Large intestine (tissue), 3 donors: ENCODE measurements around the gene AEN. TPM values are rescaled to one million over a fixed set of nuclear protein-coding genes. Genes with fewer than 3 reads are reported as not detected.

Experiments
- DNase-seq, 2 donors: peaks; one replicate each; pipeline versions ENCODE4 v3.0.0 to v3.0.0-alpha.2; 2013
- H3K27ac ChIP-seq: one replicate; pipeline ENCODE4 v1.5.1; 2013; ENCODE audit warnings: low read length
- H3K27me3 ChIP-seq: 2 replicates; pipeline ENCODE4 v1.6.1; 2013; ENCODE audit warnings: low read length; ENCODE audit not compliant: control insufficient read depth, insufficient read depth
- H3K36me3 ChIP-seq: 2 replicates; pipeline ENCODE4 v1.6.1; 2013; ENCODE audit warnings: low read length; ENCODE audit not compliant: control insufficient read depth, insufficient read depth
- H3K4me1 ChIP-seq: one replicate; pipeline ENCODE4 v1.6.1; 2013; ENCODE audit warnings: low read length; ENCODE audit not compliant: control insufficient read depth, insufficient read depth
- H3K4me3 ChIP-seq: one replicate; pipeline ENCODE4 v1.5.1; 2013; ENCODE audit warnings: low read length
- H3K9me3 ChIP-seq: one replicate; pipeline ENCODE4 v1.6.1; 2013; ENCODE audit warnings: mild to moderate bottlenecking, low read depth, low read length, moderate library complexity; ENCODE audit not compliant: control insufficient read depth
- WGBS: methylation state at CpG from one replicate; pipeline ENCODE4 v1.1.5; 2013; ENCODE audit warnings: low lambda C conversion rate; ENCODE audit not compliant: insufficient coverage; 5-methylcytosine and 5-hydroxymethylcytosine counted together
- polyA plus RNA-seq: library from polyadenylated mRNA; unstranded; fragments of 120-200 nt; gene quantifications from one replicate; pipeline ENCODE4 v1.2.1, GENCODE V29; 2013

The AEN gene
- polyA plus RNA-seq, 1 donor = 8.2 TPM

DNA sequence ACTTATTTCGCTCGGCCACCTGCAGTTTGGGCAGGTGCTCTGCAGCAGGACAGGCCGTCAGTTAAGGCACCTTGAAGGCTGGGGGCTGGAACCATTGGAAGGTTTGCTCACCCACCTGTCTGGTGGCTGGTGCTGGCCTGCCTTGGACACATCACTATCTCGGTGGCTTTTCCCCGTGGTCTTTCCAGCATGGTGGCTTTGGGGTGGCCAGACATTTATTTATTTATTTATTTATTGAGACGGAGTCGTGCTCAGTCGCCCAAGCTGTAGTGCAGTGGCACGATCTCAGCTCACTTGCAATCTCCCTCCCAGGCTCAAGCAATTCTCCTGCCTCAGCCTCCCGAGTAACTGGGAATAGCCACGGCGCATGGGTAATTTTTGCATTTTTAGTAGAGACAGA is 29.4 kb downstream of the AEN start:
- DNase-seq = no peak
- no peak overlapping the region for H3K4me3 ChIP-seq
- H3K4me1 ChIP-seq = peaks cover 14% of the 10 kb centered on the region
- H3K36me3 ChIP-seq = no peaks in the 10 kb centered on the region
- no CpG with 5 or more reads among the region's 12 CpGs for WGBS
- H3K27me3 ChIP-seq = no peaks in the 10 kb centered on the region
- no peak overlapping the region for H3K27ac ChIP-seq
- no peaks in the 10 kb centered on the region for H3K9me3 ChIP-seq

DNA sequence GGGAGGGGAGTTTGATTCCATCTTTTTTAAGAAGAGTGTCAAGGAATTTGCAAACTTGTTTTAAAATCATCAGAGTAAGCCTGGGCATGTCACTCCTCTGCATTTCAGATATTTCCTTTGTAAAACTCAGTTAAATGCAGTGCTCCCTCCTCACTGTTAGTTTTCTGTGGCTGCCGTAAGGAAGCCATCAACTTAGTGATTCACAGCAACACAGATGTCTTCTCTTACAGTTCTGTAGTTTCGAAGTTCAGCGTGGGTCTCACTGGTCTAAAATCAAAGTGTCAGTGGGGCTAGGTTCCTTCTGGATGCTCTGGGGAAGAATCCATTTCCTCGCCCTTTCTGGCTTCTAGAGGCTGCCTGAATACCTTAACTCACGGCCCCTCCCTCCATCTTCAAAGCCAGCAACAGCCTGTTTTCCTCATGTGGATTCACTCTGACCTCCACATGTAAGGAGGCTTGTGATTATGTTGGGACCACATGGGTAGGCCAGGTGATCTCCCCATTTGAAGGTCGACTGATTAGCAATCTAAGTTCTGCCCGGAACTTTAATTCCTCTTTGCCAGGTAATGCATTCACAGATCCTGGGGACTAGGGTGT is 30.1 kb downstream of the AEN start:
- H3K36me3 ChIP-seq = no peaks in the 10 kb centered on the region
- H3K4me1 ChIP-seq = peaks cover 14% of the 10 kb centered on the region
- H3K27me3 ChIP-seq = no peaks in the 10 kb centered on the region
- no peaks in the 10 kb centered on the region for H3K9me3 ChIP-seq
- WGBS = no CpG with 5 or more reads among the region's 7 CpGs
- no peak overlapping the region for H3K4me3 ChIP-seq
- H3K27ac ChIP-seq = no peak overlapping the region
- no peak for DNase-seq

DNA sequence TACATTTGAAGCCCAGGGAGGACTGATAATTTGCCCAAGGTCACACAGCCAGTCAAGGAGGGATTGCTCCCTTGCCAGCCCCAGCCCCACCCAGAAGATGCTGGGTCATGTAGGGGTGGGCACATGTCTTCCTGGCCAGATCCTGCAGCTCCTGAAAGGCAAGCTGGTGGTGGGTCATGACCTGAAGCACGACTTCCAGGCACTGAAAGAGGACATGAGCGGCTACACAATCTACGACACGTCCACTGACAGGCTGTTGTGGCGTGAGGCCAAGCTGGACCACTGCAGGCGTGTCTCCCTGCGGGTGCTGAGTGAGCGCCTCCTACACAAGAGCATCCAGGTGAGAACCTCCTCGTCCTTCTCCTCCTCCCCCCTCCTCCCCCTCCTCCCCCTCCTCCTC is 30.8 kb downstream of the AEN start:
- no peak for DNase-seq
- no peak overlapping the region for H3K27ac ChIP-seq
- no peaks in the 10 kb centered on the region for H3K36me3 ChIP-seq
- no peaks in the 10 kb centered on the region for H3K27me3 ChIP-seq
- peaks cover 14% of the 10 kb centered on the region for H3K4me1 ChIP-seq
- no CpG with 5 or more reads among the region's 9 CpGs for WGBS
- H3K9me3 ChIP-seq = no peaks in the 10 kb centered on the region
- no peak overlapping the region for H3K4me3 ChIP-seq

DNA sequence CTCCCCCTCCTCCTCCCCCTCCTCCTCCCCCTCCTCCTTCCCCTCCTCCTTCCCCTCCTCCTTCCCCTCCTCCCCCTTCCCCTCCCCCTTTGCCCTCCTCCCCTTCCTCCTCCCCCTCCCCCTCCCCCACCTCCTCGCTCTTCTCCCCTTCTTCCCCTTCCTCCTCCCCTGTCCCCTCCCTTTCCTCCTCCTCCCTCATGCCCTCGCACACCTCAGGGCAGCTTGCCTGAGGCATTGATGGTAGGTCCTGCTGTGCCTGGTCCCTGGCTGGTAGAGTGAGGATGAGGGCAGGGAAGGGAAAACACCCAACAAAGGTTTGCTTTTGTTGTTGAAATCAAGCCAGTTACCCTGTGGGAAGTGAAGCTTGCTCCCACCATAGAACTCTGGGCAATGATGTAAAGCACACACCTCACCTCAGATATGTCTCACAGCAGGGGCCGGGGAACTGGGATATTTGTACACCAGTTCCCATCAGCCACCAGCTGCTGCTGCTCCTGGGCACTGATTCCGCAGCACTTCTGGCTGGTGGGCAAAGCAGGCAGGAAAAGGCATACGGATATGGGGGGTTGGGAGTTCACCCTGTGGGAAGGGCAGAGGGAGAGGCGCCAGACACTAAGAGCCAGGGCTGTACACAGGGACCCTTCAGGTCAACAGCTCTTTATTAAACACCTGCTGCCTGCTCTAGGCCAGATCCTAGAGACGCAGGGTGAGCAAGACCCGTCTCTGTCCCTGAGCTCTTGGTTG is 31.5 kb downstream of the AEN start:
- Histone ChIP-seq H3K9me3 (no peaks in the 10 kb centered on the region), H3K4me3 (no peak overlapping the region), H3K4me1 (peaks cover 14% of the 10 kb centered on the region), H3K27me3 (peaks cover 3% of the 10 kb centered on the region), H3K27ac (no peak overlapping the region), H3K36me3 (no peaks in the 10 kb centered on the region)
- no CpG with 5 or more reads among the region's 8 CpGs for WGBS
- no peak for DNase-seq

DNA sequence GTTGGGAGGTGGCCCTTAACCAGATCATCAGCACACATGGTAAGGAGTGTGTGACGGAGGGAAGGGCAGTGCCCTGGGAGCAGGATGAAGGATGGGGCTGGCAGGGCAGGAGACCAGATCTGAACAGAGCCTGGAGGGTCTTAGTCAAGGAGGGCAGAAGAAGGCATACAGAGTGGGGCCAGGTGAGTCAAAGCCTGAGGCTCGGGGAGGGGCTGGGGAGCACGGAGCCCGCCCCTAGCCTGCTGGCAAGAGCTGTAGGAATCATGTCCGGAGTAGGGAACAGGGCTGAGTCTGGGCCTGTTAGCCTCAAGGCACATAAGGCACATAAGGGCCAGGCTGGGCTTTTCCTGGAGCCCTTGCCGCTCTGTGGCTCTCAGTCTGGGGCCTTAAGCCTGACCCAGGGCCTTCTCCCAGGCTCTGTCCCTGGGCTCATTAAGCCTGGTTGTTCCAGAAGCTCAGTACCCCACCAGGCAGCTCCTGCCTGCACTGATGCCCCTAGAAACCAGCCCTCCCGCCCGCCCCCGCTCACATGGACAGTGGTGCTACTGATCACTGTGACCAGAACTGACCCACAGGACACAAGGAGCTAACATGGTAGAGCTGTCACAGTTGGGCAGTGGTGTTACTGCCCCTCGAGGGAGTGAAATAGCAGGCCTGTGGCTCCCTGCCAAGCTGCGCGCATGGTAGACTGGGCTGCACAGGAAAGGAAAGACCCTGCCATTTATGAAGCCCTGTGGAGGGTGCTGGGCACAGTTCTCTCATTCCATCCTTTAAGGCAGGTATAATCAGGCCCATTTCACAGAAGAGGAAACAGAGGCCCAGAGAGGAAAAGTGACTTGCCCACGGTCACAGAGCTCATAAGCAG is 32.3 kb downstream of the AEN start:
- no peak overlapping the region for H3K27ac ChIP-seq
- no peak overlapping the region for H3K4me3 ChIP-seq
- H3K9me3 ChIP-seq = no peaks in the 10 kb centered on the region
- no peaks in the 10 kb centered on the region for H3K36me3 ChIP-seq
- WGBS = 100% methylated on average over 1 of the region's 13 CpGs
- peaks cover 4% of the 10 kb centered on the region for H3K27me3 ChIP-seq
- DNase-seq = no peak
- peaks cover 10% of the 10 kb centered on the region for H3K4me1 ChIP-seq

DNA sequence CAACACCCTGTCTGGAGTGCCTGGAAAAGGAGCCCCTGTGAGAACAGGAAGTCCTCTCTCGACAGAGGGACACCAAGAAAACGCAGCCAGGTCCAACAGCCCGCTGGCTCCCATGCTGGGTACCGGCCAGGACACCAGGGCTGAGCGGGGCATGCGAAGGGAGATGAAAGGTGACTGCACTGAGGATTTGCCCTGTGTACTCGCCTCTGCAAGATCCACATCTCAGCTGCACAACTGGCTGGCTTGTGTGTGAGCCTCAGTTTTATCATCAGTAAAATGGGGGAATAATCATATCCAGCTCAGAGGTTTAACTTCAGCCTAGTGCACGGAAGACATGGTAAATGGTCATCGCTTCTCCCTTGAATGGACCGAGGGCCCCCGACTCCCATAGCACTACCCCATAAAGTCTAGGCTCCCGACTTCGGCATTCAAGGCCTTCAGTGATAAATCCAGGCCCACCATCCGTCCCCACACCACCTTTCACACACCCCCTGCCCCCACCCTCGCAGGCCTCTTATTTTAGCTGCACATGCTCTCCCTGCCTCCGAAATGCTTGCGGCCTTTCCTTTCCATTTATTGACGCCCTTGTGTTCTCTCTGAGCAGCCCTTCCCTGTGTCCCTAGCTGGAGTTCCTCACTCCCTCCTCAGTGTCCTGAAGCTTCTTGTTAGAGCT is 33.4 kb downstream of the AEN start:
- WGBS = no CpG with 5 or more reads among the region's 18 CpGs
- no peak for DNase-seq
- no peaks in the 10 kb centered on the region for H3K36me3 ChIP-seq
- H3K27ac ChIP-seq = no peak overlapping the region
- no peaks in the 10 kb centered on the region for H3K9me3 ChIP-seq
- H3K4me3 ChIP-seq = no peak overlapping the region
- H3K4me1 ChIP-seq = no peaks in the 10 kb centered on the region
- H3K27me3 ChIP-seq = peaks cover 4% of the 10 kb centered on the region

DNA sequence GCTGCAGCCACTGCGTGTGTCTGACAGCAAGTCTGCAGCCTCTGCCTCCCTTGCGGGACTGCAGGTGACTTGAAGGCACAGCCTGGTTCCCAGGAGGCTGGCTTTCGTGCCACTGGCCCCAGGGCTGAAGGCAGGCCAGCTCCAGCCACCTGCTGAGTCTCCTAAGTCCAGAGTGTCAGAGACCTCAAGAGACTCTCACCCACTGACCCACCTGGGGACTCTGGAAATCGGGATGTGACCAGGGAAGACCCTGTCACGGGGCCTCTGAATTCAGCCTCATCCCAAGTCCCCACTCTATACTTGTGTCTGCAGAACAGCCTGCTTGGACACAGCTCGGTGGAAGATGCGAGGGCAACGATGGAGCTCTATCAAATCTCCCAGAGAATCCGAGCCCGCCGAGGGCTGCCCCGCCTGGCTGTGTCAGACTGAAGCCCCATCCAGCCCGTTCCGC is 34.0 kb downstream of the AEN start:
- H3K27me3 ChIP-seq = peaks cover 4% of the 10 kb centered on the region
- H3K4me3 ChIP-seq = no peak overlapping the region
- no peak for DNase-seq
- WGBS = no CpG with 5 or more reads among the region's 14 CpGs
- H3K4me1 ChIP-seq = no peaks in the 10 kb centered on the region
- H3K9me3 ChIP-seq = no peaks in the 10 kb centered on the region
- no peak overlapping the region for H3K27ac ChIP-seq
- H3K36me3 ChIP-seq = no peaks in the 10 kb centered on the region

DNA sequence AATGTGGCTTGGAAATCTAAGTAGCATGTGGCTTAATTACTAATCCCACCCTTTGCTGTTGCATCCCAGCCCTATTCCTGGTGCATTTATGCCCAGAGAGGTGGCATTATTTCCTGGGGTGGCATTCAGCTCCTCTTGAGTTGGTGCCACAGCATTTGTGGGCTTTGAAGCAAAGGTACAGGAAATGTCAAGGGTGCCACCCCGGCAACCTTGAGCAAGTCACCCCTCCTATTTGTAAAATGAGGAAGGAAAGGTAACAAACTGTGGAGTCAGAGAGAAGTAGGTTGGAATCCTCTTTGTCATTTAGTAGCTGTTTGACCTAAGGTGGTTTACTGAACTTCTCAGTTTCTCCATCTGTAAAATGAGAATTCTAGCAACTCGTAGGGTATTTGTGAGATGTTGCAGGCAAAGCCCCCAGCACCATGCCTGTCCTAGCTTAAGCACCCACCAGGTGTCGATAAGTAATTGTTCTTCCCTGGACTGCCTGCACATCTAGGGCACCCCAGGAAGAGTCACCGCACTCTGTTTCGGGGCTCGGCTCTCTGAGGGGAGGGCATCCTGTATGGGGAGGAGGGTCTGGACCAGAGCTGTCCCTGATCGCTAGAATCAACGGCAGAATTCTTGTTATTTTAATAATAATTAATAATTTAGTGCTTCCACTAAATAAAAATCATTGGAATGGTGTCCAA is 34.8 kb downstream of the AEN start:
- Histone ChIP-seq H3K27ac (no peak overlapping the region), H3K9me3 (no peaks in the 10 kb centered on the region), H3K27me3 (peaks cover 4% of the 10 kb centered on the region), H3K4me3 (no peak overlapping the region), H3K36me3 (no peaks in the 10 kb centered on the region), H3K4me1 (no peaks in the 10 kb centered on the region)
- DNase-seq = no peak
- no CpG with 5 or more reads among the region's 8 CpGs for WGBS

DNA sequence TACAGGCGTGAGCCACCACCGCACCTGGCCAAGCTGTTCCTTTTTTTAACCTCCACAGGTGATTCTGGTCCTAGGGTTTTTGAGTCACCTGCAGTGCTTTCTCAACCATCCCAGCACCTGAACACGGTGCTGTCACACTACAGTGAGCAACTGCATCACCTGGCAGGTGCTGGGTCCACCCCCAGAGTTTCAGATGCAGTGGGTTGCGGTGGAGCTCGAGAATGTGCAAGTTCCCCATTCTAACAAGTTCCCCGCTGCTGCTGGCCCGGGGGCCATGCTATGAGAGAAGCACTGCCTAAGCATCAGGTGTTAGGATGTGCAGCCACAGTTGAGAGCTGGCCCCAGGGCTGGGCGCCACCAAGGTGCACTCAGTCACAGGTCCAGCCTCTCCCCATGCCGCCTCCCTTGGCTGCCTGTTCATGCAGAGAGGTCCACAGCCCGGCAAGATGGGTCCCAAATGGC is 35.7 kb downstream of the AEN start:
- Histone ChIP-seq H3K27me3 (peaks cover 4% of the 10 kb centered on the region), H3K36me3 (no peaks in the 10 kb centered on the region), H3K27ac (no peak overlapping the region), H3K4me3 (no peak overlapping the region), H3K9me3 (no peaks in the 10 kb centered on the region), H3K4me1 (no peaks in the 10 kb centered on the region)
- no CpG with 5 or more reads among the region's 10 CpGs for WGBS
- DNase-seq = no peak
